Endothelial cell of umbilical vein (primary cell): ENCODE data around the gene CARD10. TPM values are rescaled to one million over a fixed set of nuclear protein-coding genes. Genes with fewer than 3 reads are reported as not detected.

Experiments
- BruUV-seq: library from RNA; stranded (reverse); fragments of 400-500 nt; replicated peaks from 2 replicates; lab custom pipeline; 2021; lab: Mats Ljungman, UMichigan
- CTCF ChIA-PET: fragments of 300-600, 350-600 bp; sonication (Branson Sonifier 250); formaldehyde crosslinking; loops from one replicate; lab custom pipeline; 2021; ENCODE audit warnings: antibody characterized with exemption, inconsistent platforms; lab: Charles Lee
- POLR2A ChIA-PET: fragments of 300-600, 350-600 bp; sonication (Branson Sonifier 250); formaldehyde crosslinking; loops from one replicate; lab custom pipeline; 2021; ENCODE audit warnings: antibody characterized with exemption, inconsistent platforms; lab: Charles Lee
- DNase-seq: peaks from one replicate; pipeline ENCODE4 v3.0.0-alpha.2; 2011; ENCODE audit warnings: low read depth, low spot score
- FAIRE-seq: peaks from 2 replicates; lab custom pipeline; 2011; peaks lifted over from hg19 to GRCh38; lab: Jason Lieb, UNC
- H2AFZ ChIP-seq: 2 replicates; pipeline ENCODE4 v1.6.0; 2012; ENCODE audit warnings: low read depth, low read length, control low read depth, inconsistent platforms
- H3K27ac ChIP-seq: 2 replicates; pipeline ENCODE4 v1.5.1; 2011; ENCODE audit warnings: low read depth, mild to moderate bottlenecking, control low read depth, low read length, moderate library complexity; ENCODE audit not compliant: insufficient read depth
- H3K27me3 ChIP-seq, 2 experiments: 2 replicates each; pipeline versions ENCODE4 v1.6.0 to v1.6.1; 2011; ENCODE audit warnings: low read length in 2 of 2, mixed read lengths in 1 of 2; ENCODE audit not compliant: control insufficient read depth in 2 of 2, insufficient read depth in 2 of 2
- H3K36me3 ChIP-seq, 2 experiments: 2 replicates in 1 of 2; 3 replicates in 1 of 2; pipeline ENCODE4 v1.5.1; 2011; ENCODE audit warnings: low read length in 2 of 2, mild to moderate bottlenecking in 1 of 2, moderate library complexity in 1 of 2; ENCODE audit not compliant: control insufficient read depth in 2 of 2, insufficient read depth in 2 of 2; ENCODE audit errors: extremely low read depth in 1 of 2
- H3K4me1 ChIP-seq: 3 replicates; pipeline ENCODE4 v1.5.1; 2011; ENCODE audit warnings: mild to moderate bottlenecking, low read length; ENCODE audit not compliant: control insufficient read depth, insufficient read depth; ENCODE audit errors: extremely low read depth
- H3K4me2 ChIP-seq: 2 replicates; pipeline ENCODE4 v1.6.1; 2011; ENCODE audit warnings: low read length, control low read depth, mixed read lengths; ENCODE audit not compliant: insufficient read depth
- H3K4me3 ChIP-seq, 3 experiments: fragments of 200-600 bp in 1 of 3; sonication (generic), shearing (Covaris generic) in 1 of 3; replicated peaks in 1 of 3; 2 replicates each; pipeline ENCODE4 v1.5.1; 2011 to 2016; ENCODE audit warnings: control low read depth in 3 of 3, low read length in 3 of 3, mild to moderate bottlenecking in 2 of 3, inconsistent platforms in 1 of 3, low read depth in 1 of 3, moderate library complexity in 1 of 3; ENCODE audit not compliant: insufficient read depth in 1 of 3
- H3K79me2 ChIP-seq: 2 replicates; pipeline ENCODE4 v1.6.0; 2012; ENCODE audit warnings: low read length, inconsistent platforms; ENCODE audit not compliant: control insufficient read depth, insufficient read depth
- H3K9ac ChIP-seq: replicated peaks from 2 replicates; pipeline ENCODE3; 2011; ENCODE audit warnings: low read length, control low read depth; ENCODE audit not compliant: insufficient read depth; ENCODE audit errors: extremely low read depth
- H3K9me1 ChIP-seq: replicated peaks from 3 replicates; pipeline ENCODE4 v1.6.0; 2011; ENCODE audit warnings: mild to moderate bottlenecking, low read length; ENCODE audit not compliant: control insufficient read depth, insufficient read depth; ENCODE audit errors: extremely low read depth
- H3K9me3 ChIP-seq: replicated peaks from 2 replicates; pipeline ENCODE4 v1.5.1; 2012; ENCODE audit warnings: low read length, inconsistent platforms; ENCODE audit not compliant: control insufficient read depth, insufficient read depth
- H4K20me1 ChIP-seq: replicated peaks from 2 replicates; pipeline ENCODE3; 2011; ENCODE audit warnings: mild to moderate bottlenecking, low read length; ENCODE audit not compliant: control insufficient read depth, insufficient read depth; ENCODE audit errors: extremely low read depth
- EZH2 ChIP-seq: IDR thresholded peaks from 2 replicates; pipeline ENCODE4 v1.6.1; 2012; ENCODE audit warnings: borderline replicate concordance, low read depth, mild to moderate bottlenecking, moderate library complexity, low read length, inconsistent platforms; ENCODE audit not compliant: severe bottlenecking
- FOS ChIP-seq: IDR thresholded peaks from 2 replicates; pipeline ENCODE4 v1.6.1; 2011; ENCODE audit warnings: mild to moderate bottlenecking, low read length, moderate library complexity, borderline replicate concordance; ENCODE audit not compliant: insufficient read depth
- GATA2 ChIP-seq: IDR thresholded peaks from 2 replicates; pipeline ENCODE4 v1.7.0; 2011; ENCODE audit warnings: low read depth, mild to moderate bottlenecking, moderate library complexity, mixed read lengths, low read length; ENCODE audit not compliant: insufficient read length, insufficient read depth
- JUN ChIP-seq: IDR thresholded peaks from 2 replicates; pipeline ENCODE4 v1.6.1; 2011; ENCODE audit warnings: borderline replicate concordance, low read depth; ENCODE audit not compliant: insufficient read length, insufficient read depth
- MYC ChIP-seq: IDR thresholded peaks from one replicate; pipeline ENCODE4 v1.6.1; 2011; ENCODE audit warnings: mild to moderate bottlenecking, low read depth, low read length
- POLR2A ChIP-seq: IDR thresholded peaks from 2 replicates; pipeline ENCODE4 v1.6.1; 2012; ENCODE audit warnings: low read depth, mild to moderate bottlenecking, control low read depth, low read length
- POLR2AphosphoS5 ChIP-seq: IDR thresholded peaks from 2 replicates; pipeline ENCODE4 v1.6.1; 2012; ENCODE audit warnings: low read depth, mild to moderate bottlenecking, control low read depth, low read length, moderate library complexity; ENCODE audit not compliant: insufficient read depth
- dilution Hi-C: fragments of 300-500 bp; cut with MboI; formaldehyde crosslinking; loops from one replicate; pipeline ENCODE4 v1.15.0; 2019; ENCODE audit warnings: low sequenced_read_pairs; ENCODE audit not compliant: extremely low pct_ligation_motif_present
- intact Hi-C: fragments of 100-400 bp; cut with micrococcal nuclease; formaldehyde crosslinking; loops from one replicate; pipeline ENCODE4 v1.10.0; 2022
- polyA plus RNA-seq, 4 experiments: library from polyadenylated mRNA; depleted of rRNA in 3 of 4; stranded (reverse) in 3 of 4; unstranded in 1 of 4; fragments of >200 nt; gene quantifications; 2 replicates each; pipeline versions ENCODE4 v1.2.1 to v1.2.3, GENCODE V29; 2011 to 2012; ENCODE audit warnings: missing spikeins in 1 of 4
- total RNA-seq: library from RNA; stranded (reverse); gene quantifications from 2 replicates; pipeline ENCODE4 v1.2.3, GENCODE V29; 2021
- TF ChIP-seq, protein P1 (sequence below): IDR thresholded peaks from 2 replicates; pipeline ENCODE4 v1.6.1; 2011; ENCODE audit not compliant: insufficient read depth, insufficient read length
- TF ChIP-seq, protein P2 (sequence below), 2 donors: IDR thresholded peaks; 1 replicate in 1 of 2; 2 replicates in 1 of 2; pipeline ENCODE4 v1.5.1; 2011; ENCODE audit warnings: low read length in 2 of 2, mild to moderate bottlenecking in 2 of 2, moderate library complexity in 2 of 2, control low read depth in 1 of 2, inconsistent platforms in 1 of 2, low read depth in 1 of 2; ENCODE audit not compliant: insufficient read depth in 1 of 2; ENCODE audit errors: extremely low read depth in 1 of 2

CARD10 gene
- total and polyA plus RNA-seq, 2 donors (not counting 3 experiments of a cell fraction or from before 2014, with no cell fraction given): 36.1 to 39.5 TPM

DNA sequence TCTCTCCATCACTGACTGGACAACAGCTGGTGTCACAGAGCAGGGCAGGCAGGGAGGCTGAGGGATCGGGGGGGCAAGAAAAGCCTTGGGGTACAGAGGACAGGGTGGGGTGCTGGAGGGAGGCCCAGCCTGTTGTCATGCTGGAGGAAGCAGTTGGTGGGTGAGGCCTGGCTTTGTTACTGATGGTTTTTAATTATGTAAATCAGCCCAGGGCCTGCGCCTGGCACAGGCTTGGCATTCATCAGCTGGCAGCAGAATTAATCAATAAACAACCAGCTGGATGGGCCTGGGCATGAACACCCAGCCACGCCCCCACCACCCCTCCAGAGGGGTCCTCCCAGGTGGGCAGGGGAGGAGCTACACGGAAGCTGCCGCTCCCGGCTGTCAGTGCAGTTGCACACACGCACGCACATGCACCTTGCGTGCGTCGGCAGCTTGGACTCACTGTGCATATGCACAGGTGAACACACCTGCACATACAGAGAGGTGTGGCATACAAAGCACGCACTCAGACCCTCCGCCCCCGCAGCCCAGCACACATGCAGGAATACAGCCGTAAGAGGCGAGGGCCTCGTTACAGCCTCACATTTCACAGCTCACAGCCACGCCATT lies 70.6 kb downstream of the CARD10 start:
- TF ChIP-seq MYC (no peak), POLR2AphosphoS5 (no peak), EZH2 (no peak), JUN (no peak), GATA2 (no peak), FOS (no peak), POLR2A (no peak)
- TF ChIP-seq, protein P1, sequence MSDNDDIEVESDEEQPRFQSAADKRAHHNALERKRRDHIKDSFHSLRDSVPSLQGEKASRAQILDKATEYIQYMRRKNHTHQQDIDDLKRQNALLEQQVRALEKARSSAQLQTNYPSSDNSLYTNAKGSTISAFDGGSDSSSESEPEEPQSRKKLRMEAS: no peak
- TF ChIP-seq, protein P2, sequence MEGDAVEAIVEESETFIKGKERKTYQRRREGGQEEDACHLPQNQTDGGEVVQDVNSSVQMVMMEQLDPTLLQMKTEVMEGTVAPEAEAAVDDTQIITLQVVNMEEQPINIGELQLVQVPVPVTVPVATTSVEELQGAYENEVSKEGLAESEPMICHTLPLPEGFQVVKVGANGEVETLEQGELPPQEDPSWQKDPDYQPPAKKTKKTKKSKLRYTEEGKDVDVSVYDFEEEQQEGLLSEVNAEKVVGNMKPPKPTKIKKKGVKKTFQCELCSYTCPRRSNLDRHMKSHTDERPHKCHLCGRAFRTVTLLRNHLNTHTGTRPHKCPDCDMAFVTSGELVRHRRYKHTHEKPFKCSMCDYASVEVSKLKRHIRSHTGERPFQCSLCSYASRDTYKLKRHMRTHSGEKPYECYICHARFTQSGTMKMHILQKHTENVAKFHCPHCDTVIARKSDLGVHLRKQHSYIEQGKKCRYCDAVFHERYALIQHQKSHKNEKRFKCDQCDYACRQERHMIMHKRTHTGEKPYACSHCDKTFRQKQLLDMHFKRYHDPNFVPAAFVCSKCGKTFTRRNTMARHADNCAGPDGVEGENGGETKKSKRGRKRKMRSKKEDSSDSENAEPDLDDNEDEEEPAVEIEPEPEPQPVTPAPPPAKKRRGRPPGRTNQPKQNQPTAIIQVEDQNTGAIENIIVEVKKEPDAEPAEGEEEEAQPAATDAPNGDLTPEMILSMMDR (IDR thresholded peaks at IDR 0.05; ENCODE audit: extremely low read depth in 1 of 2, insufficient read depth in 1 of 2, low read depth in 1 of 2, low read length in 2 of 2): no peak
- Histone ChIP-seq H3K36me3 (no peaks in the 10 kb centered on the region), H3K9me3 (no peaks in the 10 kb centered on the region), H3K9me1 (no peaks in the 10 kb centered on the region), H3K9ac (no peak overlapping the region), H2AFZ (no peak overlapping the region), H3K4me2 (no peak overlapping the region), H4K20me1 (no peaks in the 10 kb centered on the region), H3K4me3 (no peak overlapping the region), H3K4me1 (no peaks in the 10 kb centered on the region), H3K27me3 (no peaks in the 10 kb centered on the region), H3K27ac (no peak overlapping the region), H3K79me2 (no peaks in the 10 kb centered on the region)
- FAIRE-seq: no peak
- no peak for DNase-seq
- CTCF ChIA-PET: interaction anchor here (1.5 kb wide), 1 partner anchor 9 kb away, joined by 3 read pairs; no protein-coding TSS in a partner anchor
- POLR2A ChIA-PET: no interaction called here
- intact Hi-C loops: no loop called here
- dilution Hi-C loops: no loop called here
- BruUV-seq: no TSS peak
